ENCODE data around the gene EP400.

DNA sequence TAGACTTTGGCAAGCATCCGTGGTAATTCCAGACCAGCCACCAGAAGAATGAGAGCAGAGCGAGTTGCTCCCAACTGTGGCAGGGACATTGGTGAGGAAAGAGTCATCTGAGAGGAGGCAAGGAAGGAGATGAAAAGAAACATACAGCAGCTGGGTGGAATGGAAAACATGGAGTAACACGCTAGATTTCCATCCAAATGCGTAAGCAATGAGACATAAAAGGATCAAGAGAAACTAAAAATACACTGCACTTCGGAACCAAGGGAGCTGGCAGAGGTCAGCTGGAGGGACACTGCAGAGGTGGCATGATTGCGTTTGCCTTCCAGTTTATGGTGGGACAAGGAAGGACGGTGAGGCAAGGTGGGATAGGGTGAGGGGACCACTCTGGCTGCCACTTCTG lies 111.5 kb downstream of the EP400 start:
- TF ChIP-seq POLR2AphosphoS5 (IDR thresholded peaks at IDR 0.05; ENCODE audit: low read depth, low read length) (no peak), POLR2A (IDR thresholded peaks at IDR 0.05; ENCODE audit: low read depth, low read length) (no peak), TAF1 (IDR thresholded peaks at IDR 0.05; ENCODE audit: low read depth, low read length) (no peak)

Measured in GM12891 (cell line).